Mesenchymal stem cell (in vitro differentiated cells and primary cell): ENCODE measurements around the gene KCNA3.
"Not testable (repeated sequence)": the region's sequence is repeated elsewhere in the genome, so short reads cannot be mapped to it uniquely, and the experiment has no call there.

Experiments used
- DNase-seq: peaks from one replicate; pipeline ENCODE4 v3.0.0-alpha.2; 2013
- H2AFZ ChIP-seq: one replicate; pipeline ENCODE4 v1.6.1; 2013; ENCODE audit warnings: low read depth, mild to moderate bottlenecking, control low read depth, inconsistent platforms, low read length, moderate library complexity
- H2AK5ac ChIP-seq: 2 replicates; pipeline ENCODE4 v1.6.1; 2013; ENCODE audit warnings: low read length, moderate library complexity, mild to moderate bottlenecking, inconsistent platforms; ENCODE audit not compliant: severe bottlenecking
- H2BK120ac ChIP-seq: one replicate; pipeline ENCODE4 v1.6.1; 2013; ENCODE audit warnings: low read depth, mild to moderate bottlenecking, inconsistent platforms, low read length, moderate library complexity
- H2BK12ac ChIP-seq, 2 experiments: one replicate each; pipeline ENCODE4 v1.6.1; 2013; ENCODE audit warnings: inconsistent platforms in 2 of 2, low read length in 2 of 2, mild to moderate bottlenecking in 2 of 2, moderate library complexity in 2 of 2, control low read depth in 1 of 2
- H2BK15ac ChIP-seq: one replicate; pipeline ENCODE4 v1.6.1; 2013; ENCODE audit warnings: mild to moderate bottlenecking, low read depth, inconsistent platforms; ENCODE audit not compliant: poor library complexity, severe bottlenecking
- H2BK5ac ChIP-seq: 2 replicates; pipeline ENCODE4 v1.6.1; 2013; ENCODE audit warnings: low read depth, mild to moderate bottlenecking, low read length, control low read depth, inconsistent platforms; ENCODE audit not compliant: poor library complexity, severe bottlenecking
- H3K14ac ChIP-seq, 2 experiments: one replicate each; pipeline ENCODE4 v1.6.1; 2013; ENCODE audit warnings: inconsistent platforms in 2 of 2, low read length in 2 of 2, control low read depth in 1 of 2, mild to moderate bottlenecking in 1 of 2, moderate library complexity in 1 of 2
- H3K18ac ChIP-seq, 2 experiments: one replicate each; pipeline ENCODE4 v1.6.1; 2013; ENCODE audit warnings: inconsistent platforms in 2 of 2, low read length in 2 of 2, control low read depth in 1 of 2, low read depth in 1 of 2, mild to moderate bottlenecking in 1 of 2
- H3K23ac ChIP-seq, 2 experiments: one replicate each; pipeline ENCODE4 v1.6.1; 2013; ENCODE audit warnings: inconsistent platforms in 2 of 2, low read length in 2 of 2, mild to moderate bottlenecking in 2 of 2, moderate library complexity in 2 of 2, control low read depth in 1 of 2
- H3K27ac ChIP-seq: 2 replicates; pipeline ENCODE4 v1.5.1; 2013; ENCODE audit warnings: mild to moderate bottlenecking, moderate library complexity, low read length, control low read depth, inconsistent platforms; ENCODE audit not compliant: poor library complexity, severe bottlenecking
- H3K27me3 ChIP-seq, 2 experiments: 2 replicates each; pipeline versions ENCODE4 v1.6.1 to v1.7.0; 2013; ENCODE audit warnings: low read length in 2 of 2, mild to moderate bottlenecking in 2 of 2, moderate library complexity in 2 of 2, control low read depth in 1 of 2, inconsistent platforms in 1 of 2; ENCODE audit not compliant: control insufficient read depth in 1 of 2, insufficient read depth in 1 of 2
- H3K36me3 ChIP-seq, 2 experiments: 2 replicates each; pipeline versions ENCODE4 v1.6.1 to v1.7.0; 2013; ENCODE audit warnings: low read length in 2 of 2, control low read depth in 1 of 2, inconsistent platforms in 1 of 2, low read depth in 1 of 2, mild to moderate bottlenecking in 1 of 2; ENCODE audit not compliant: insufficient read depth in 2 of 2, control insufficient read depth in 1 of 2
- H3K4ac ChIP-seq, 2 experiments: one replicate each; pipeline ENCODE4 v1.6.1; 2013; ENCODE audit warnings: inconsistent platforms in 2 of 2, low read length in 2 of 2, mild to moderate bottlenecking in 2 of 2, moderate library complexity in 2 of 2, control low read depth in 1 of 2, low read depth in 1 of 2
- H3K4me1 ChIP-seq: 2 replicates; pipeline ENCODE4 v1.6.1; 2013; ENCODE audit warnings: low read depth, low read length, control low read depth; ENCODE audit not compliant: control insufficient read depth, insufficient read depth
- H3K4me2 ChIP-seq: 2 replicates; pipeline ENCODE4 v1.6.1; 2013; ENCODE audit warnings: low read length, mild to moderate bottlenecking, inconsistent platforms; ENCODE audit not compliant: poor library complexity, severe bottlenecking
- H3K4me3 ChIP-seq, 2 experiments: 2 replicates each; pipeline versions ENCODE4 v1.5.1 to v1.7.0; 2013; ENCODE audit warnings: low read length in 2 of 2, mild to moderate bottlenecking in 2 of 2, control low read depth in 1 of 2, low read depth in 1 of 2; ENCODE audit not compliant: insufficient read depth in 1 of 2
- H3K79me1 ChIP-seq: replicated peaks from 2 replicates; pipeline ENCODE4 v1.6.1; 2013; ENCODE audit warnings: mild to moderate bottlenecking, control low read depth, low read length, inconsistent platforms; ENCODE audit not compliant: poor library complexity, severe bottlenecking
- H3K9ac ChIP-seq: 2 replicates; pipeline ENCODE4 v1.7.0; 2013; ENCODE audit warnings: mild to moderate bottlenecking, low read length, moderate library complexity
- H3K9me3 ChIP-seq: 2 replicates; pipeline ENCODE4 v1.7.0; 2013; ENCODE audit warnings: mild to moderate bottlenecking, low read length; ENCODE audit not compliant: control insufficient read depth
- H4K8ac ChIP-seq: one replicate; pipeline ENCODE4 v1.6.1; 2013; ENCODE audit warnings: inconsistent platforms, mild to moderate bottlenecking, low read length, moderate library complexity
- H4K91ac ChIP-seq: one replicate; pipeline ENCODE4 v1.6.1; 2013; ENCODE audit warnings: mild to moderate bottlenecking, low read length, inconsistent platforms
- WGBS: methylation state at CpG from one replicate; pipeline ENCODE4 v1.1.7; 2013; ENCODE audit warnings: mixed read lengths; 5-methylcytosine and 5-hydroxymethylcytosine counted together

Gene KCNA3

GRCh38 chr1:110667776-110668175, 7.0 kb downstream of the KCNA3 start:
- 71% methylated on average over 1 of the region's 2 CpGs for WGBS
- H3K4me3 ChIP-seq = no peak overlapping the region
- H4K8ac ChIP-seq = no peak overlapping the region
- H3K27ac ChIP-seq = no peak overlapping the region
- peaks cover 16 to 26% of the 10 kb centered on the region in 2 experiments for H3K27me3 ChIP-seq
- H2AFZ ChIP-seq = no peak overlapping the region
- no peak overlapping the region for H3K4me2 ChIP-seq
- H2AK5ac ChIP-seq = no peak overlapping the region
- no peak overlapping the region for H2BK15ac ChIP-seq
- no peaks in the 10 kb centered on the region for H3K4me1 ChIP-seq
- DNase-seq = no peak
- H2BK5ac ChIP-seq = no peak overlapping the region
- H3K4ac ChIP-seq = no peak overlapping the region
- H3K14ac ChIP-seq = no peak overlapping the region
- H3K23ac ChIP-seq = no peak overlapping the region
- no peak overlapping the region for H2BK120ac ChIP-seq
- no peak overlapping the region for H3K9ac ChIP-seq
- H3K18ac ChIP-seq = no peak overlapping the region
- H3K79me1 ChIP-seq = no peaks in the 10 kb centered on the region
- no peaks in the 10 kb centered on the region for H3K36me3 ChIP-seq
- no peaks in the 10 kb centered on the region for H3K9me3 ChIP-seq
- H2BK12ac ChIP-seq = no peak overlapping the region
- H4K91ac ChIP-seq = no peak overlapping the region

GRCh38 chr1:110663241-110663640, 11.5 kb downstream of the KCNA3 start:
- no peak overlapping the region for H3K4me3 ChIP-seq
- H3K27me3 ChIP-seq = peaks cover 6 to 9% of the 10 kb centered on the region in 2 experiments
- 73% methylated on average over 2 of the region's 2 CpGs for WGBS
- H3K4me2 ChIP-seq = no peak overlapping the region
- no peak overlapping the region for H2BK12ac ChIP-seq
- no peak for DNase-seq
- H3K4ac ChIP-seq = no peak overlapping the region
- no peak overlapping the region for H4K91ac ChIP-seq
- no peak overlapping the region for H2BK120ac ChIP-seq
- no peak overlapping the region for H3K14ac ChIP-seq
- H2BK5ac ChIP-seq = no peak overlapping the region
- H2AFZ ChIP-seq = no peak overlapping the region
- H2AK5ac ChIP-seq = no peak overlapping the region
- H3K9me3 ChIP-seq = no peaks in the 10 kb centered on the region
- H2BK15ac ChIP-seq = no peak overlapping the region
- no peak overlapping the region for H3K27ac ChIP-seq
- H3K23ac ChIP-seq = no peak overlapping the region
- no peak overlapping the region for H3K18ac ChIP-seq
- no peaks in the 10 kb centered on the region for H3K4me1 ChIP-seq
- H4K8ac ChIP-seq = no peak overlapping the region
- no peak overlapping the region for H3K9ac ChIP-seq
- no peaks in the 10 kb centered on the region for H3K79me1 ChIP-seq
- H3K36me3 ChIP-seq = no peaks in the 10 kb centered on the region

DNA sequence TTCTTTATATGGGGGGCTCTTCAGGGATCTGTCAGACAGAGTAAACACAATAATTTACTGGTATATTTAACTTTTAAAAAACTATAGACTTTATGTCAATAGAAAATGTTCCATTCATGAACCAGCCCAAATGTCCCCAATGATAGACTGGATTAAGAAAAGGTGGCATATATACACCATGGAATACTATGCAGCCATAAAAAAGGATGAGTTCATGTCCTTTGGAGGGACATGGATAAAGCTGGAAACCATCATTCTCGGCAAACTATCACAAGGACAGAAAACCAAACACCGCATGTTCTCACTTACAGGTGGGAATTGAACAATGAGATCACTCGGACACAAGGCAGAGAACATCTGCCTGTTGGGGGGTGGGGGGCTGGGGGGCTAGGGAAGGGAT, 15.2 kb downstream of the KCNA3 start:
- not testable (repeated sequence) for H3K4me2 ChIP-seq, H2AK5ac ChIP-seq, H3K4ac ChIP-seq, H3K23ac ChIP-seq, H2AFZ ChIP-seq, H3K79me1 ChIP-seq, H3K4me1 ChIP-seq, H4K91ac ChIP-seq, H3K27me3 ChIP-seq, H3K18ac ChIP-seq, H3K14ac ChIP-seq, H2BK12ac ChIP-seq, H3K4me3 ChIP-seq, H4K8ac ChIP-seq, DNase-seq, H3K9ac ChIP-seq, H3K27ac ChIP-seq, H2BK15ac ChIP-seq, H2BK5ac ChIP-seq, H3K36me3 ChIP-seq, H3K9me3 ChIP-seq, H2BK120ac ChIP-seq
- WGBS = 95% methylated on average over 2 of the region's 3 CpGs

DNA sequence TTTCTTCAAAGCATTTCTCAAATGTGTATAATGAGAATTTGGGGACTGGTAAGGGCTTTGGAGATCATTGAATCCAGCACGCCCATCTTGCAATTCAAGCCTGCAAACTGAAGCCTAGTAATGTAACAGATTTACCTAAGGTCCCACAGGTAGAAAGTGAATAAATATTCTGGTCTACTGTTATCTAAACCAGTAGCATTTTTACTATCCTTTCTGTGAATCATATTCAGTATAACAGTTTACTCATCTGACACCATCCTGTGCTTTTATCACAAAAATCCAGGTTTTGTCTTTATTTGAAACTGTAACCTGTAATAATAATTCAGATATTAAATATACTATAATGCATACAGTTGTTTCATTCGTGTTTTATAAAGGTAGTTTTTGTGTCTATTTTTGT, 17.4 kb downstream of the KCNA3 start:
- Histone ChIP-seq H4K91ac (no peak overlapping the region), H3K4ac (no peak overlapping the region), H2BK12ac (no peak overlapping the region), H3K27ac (no peak overlapping the region), H3K27me3 (no peaks in the 10 kb centered on the region), H3K4me2 (no peak overlapping the region), H3K14ac (no peak overlapping the region), H2AFZ (no peak overlapping the region), H3K23ac (no peak overlapping the region), H3K79me1 (no peaks in the 10 kb centered on the region), H3K36me3 (no peaks in the 10 kb centered on the region), H2BK5ac (no peak overlapping the region), H2BK120ac (no peak overlapping the region), H3K4me3 (no peak overlapping the region), H3K18ac (no peak overlapping the region), H3K4me1 (no peaks in the 10 kb centered on the region), H2AK5ac (no peak overlapping the region), H2BK15ac (no peak overlapping the region), H3K9ac (no peak overlapping the region), H3K9me3 (no peaks in the 10 kb centered on the region), H4K8ac (no peak overlapping the region)
- no peak for DNase-seq
- no CpG with 5 or more reads among the region's 2 CpGs for WGBS
